Activated CD8-positive, alpha-beta memory T cell treated with anti-CD3 and anti-CD28 coated beads, Interleukin-2, amount 50 U/mL, for 1 hour (primary cell): ENCODE measurements around the gene IL4I1.

Source experiments
- DNase-seq: peaks from one replicate; pipeline ENCODE4 v3.0.0-alpha.2; 2020; ENCODE audit errors: extremely low read depth

The IL4I1 gene

GRCh38 chr19:49924004-49924880 is 27.6 kb upstream of the IL4I1 start:
- DNase-seq, result no peak

DNA sequence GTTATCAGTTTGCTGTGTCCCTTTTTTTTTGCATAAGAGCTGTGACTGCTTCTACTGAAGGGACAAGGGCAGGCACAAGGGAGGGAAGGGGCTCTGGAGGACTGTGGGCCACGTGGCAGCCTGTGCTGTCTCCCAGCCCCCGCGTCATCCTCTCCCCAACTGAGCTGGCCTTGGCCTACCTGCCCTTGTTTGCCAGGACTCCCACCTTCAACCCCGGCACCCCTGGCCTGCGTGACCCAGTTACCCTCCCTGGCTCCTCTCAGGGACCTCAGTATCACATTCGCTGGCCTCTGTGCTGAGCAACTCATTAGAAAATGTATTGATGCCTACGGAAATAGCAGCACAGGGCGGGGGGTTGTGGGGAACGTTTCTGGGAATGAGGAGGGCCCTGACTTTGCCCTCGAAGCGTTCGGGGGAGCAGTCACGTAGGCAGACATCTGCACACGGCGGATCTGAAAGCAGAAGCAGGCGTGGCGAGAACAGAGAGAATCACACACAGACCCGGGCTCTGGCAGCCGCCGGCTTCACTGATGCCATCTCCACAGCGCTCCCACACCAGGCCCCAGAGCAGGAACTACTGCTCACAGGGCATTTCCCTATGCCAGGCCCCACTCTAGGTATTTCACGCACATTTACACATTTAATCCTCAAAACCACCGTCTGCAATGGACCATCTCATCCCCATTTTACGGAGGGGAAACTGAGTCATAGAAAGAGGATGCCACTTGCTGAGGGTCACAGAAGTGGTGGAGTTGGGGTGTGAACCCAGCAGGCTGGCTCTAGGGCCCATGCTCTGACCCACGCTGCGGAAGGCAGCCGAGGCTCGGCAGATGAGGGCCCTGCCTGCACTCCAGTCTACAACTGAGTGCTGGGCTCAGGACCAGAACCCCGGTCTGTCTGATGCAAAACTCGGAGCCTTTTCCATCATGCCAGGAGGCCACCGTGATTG is 26.6 kb upstream of the IL4I1 start:
- DNase-seq, result no peak

- DNase-seq, result no peak
Measured at GRCh38 chr19:49921871-49922795, 25.4 kb upstream of the IL4I1 start.

DNA sequence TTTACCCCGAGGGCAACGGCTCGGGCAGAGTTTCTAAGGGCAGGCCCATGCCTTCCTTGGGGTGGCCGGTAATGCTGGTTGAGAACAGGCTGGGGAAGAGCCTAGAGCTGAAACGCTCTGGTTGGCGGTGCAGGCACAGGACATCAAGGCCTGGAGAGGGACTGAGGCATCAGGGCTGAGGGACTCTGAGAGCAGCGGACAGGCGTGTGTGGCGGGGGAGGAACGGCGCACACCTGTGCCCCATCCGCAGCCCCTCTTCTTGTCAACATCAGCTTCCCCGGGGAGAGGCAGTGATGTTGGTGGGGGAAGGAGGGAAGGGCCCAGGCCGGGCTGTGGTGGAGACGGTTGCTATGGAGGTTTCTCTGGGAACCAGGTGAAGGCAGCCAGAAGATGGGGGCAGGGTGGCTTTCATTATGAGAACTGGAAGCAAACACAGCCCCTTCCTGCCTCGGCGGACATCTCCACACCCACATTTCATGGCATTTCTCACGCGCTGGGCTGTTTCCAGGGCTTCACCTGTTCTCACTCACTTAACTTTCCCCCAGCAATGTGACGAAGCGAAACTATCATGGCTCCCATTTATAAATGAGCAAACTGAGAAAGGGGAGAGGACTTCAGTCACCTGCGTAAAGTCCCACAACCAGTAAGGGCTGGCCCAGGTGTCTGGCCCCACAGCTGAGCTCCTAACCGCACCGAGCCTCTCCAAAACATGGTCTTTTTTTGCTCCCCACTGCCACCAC is 24.1 kb upstream of the IL4I1 start:
- DNase-seq, result no peak

DNA sequence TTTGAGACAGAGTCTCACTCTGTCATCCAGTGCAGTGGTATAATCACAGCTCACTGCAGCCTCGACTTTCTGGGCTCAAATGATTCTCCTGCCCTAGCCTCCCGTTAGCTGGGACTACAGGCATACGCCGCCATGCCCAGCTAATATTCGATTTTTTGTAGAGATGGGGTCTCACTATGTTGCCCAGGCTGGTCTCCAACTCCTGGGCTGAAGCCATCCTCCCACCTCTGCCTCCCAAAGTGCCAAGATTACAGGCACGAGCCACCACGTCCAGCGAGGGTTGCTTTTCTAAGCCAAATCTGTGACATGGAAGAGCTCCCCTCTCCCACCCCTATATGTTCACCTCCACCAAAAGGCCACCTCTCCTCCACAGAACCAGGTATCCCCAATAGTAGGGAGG is 21.4 kb upstream of the IL4I1 start:
- DNase-seq, result no peak

- no peak for DNase-seq
Measured at GRCh38 chr19:49916839-49917733, 20.4 kb upstream of the IL4I1 start.

DNA sequence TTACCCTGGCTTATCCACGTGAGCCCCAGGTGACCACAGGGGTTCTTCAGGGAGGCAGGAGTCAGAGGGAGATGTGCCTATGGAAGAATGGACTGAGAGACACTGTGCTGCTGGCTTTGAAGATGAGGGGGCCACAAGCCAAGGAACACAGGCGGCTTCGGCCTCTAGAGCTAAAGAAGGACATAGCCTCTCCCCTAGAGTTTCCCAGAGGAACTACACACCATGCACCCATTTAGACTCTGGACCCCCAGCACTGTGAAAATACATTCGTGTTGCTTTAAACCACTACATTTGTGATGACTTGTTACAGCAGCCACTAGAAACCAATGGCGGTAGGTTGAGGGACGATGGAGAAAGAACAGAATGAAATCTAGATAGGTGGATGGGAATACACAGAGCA is 18.6 kb upstream of the IL4I1 start:
- no peak for DNase-seq

DNA sequence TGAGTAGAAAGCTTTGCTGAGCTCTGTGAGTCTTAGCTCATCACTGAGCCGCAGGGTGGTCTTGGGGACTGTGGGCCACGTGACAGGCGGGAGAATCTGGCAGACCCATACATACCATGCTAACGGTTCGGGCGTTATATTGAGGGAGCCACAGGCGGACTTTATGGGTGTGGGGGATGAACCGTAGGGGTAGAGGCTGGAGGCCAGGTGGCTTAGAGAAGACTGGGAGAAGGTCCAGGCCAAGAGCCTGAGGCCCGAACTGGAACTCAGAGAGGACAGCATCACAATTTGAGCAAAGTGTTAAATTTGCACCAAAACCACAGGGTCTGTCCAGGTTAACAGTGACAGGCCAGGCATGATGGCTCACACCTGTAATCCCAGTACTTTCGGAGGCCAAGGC is 17.0 kb upstream of the IL4I1 start:
- no peak for DNase-seq

GRCh38 chr19:49912965-49913685 is 16.4 kb upstream of the IL4I1 start:
- no peak for DNase-seq

- no peak for DNase-seq
Measured at GRCh38 chr19:49911381-49912145, 14.9 kb upstream of the IL4I1 start.

DNA sequence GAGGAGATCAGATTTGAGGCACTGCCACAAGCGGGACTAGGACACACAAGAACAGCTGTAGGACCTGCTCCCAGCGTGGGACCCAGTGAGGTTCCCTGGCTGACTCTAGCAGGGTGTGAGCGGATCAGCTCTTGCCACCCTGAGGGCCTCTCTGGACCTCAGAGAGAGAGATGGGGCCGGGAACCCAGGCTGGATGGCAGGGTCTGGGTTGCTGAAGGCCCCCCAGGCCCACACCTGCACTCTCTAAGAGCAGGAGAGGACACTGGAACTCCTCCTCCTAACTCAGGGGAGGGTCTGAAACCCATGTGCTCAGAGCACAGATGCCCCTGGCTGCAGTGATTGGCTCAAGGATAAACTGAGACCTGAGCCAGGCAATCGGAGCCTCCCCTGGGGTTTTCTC is 13.5 kb upstream of the IL4I1 start:
- DNase-seq, result no peak

DNA sequence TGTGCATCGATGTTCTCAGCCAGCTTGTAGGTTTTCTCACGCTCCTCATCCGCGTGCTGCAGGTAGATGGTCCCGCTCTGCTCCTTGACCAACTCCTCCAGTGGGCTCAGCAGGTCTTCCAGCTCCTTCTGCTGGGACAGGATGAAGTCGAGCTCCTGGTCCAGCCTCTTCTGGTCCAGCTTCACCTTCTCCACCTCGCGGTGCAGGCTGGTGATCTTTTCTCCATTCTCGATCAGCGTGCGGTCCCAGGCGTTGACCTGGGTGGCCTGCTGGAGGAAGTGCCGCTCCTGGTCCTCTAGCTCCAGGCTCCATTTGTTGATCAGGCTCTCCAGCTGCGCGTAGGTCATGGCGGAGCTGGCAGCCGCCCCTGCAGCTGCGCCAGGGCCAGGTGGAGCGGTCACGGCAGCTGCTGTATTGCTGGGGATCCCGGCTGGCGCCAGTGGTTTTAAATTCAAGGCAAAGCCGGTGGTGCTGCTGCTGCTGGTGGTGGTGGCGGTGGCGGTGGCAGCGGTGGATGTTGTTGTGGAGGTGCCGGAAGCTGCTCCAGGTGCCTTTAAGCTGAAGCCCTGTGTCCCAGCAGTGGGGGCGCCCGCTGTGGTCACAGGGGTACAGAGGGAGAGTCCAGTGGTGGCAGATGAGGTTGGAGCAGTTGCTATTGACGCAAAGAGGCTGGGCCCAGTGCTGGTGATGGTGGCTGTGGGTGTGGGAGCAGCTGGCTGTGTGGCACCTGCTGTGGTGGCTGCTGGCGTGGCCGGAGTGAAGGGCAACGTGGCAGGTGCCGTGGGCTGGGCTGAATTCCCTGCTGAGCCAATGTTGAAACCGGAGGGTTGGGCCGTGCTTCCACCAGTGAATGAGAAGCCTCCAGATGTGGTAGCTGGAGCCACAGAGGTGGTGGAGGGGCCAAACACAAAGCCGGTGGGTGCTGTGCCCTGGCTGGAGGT is 12.1 kb upstream of the IL4I1 start:
- no peak for DNase-seq

DNA sequence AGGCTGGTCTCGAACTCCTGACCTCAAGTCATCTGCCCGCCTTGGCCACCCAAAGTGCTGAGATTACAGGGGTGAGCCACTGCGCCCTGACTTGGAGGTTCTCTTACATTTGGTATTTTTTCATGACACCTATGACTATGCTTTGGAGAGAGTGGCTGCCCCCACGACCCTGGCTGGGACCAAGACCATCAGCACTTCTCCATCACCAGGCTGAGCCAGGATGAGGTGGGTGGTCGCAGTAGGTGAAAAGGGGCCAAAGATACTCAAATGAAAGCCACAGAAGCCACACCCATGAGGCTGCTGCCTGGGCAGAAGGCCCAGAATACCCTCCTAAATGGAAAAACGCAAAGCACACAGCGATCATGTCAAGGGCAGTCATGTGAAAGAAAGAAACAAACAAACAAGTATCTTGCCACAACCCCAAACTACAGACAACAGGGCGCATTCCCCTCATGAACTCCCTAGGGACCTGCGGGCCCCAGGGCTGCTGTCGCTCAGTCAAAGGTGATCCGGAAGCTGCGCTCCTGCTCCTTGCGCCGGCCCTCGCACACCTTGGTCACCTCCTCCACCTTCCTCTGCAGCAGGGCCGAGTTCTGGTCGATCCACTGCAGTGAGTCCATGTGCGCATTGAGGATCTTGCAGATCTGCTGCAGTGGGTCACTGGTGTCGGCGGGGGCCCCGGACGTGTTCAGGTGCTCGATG is 11.2 kb upstream of the IL4I1 start:
- no peak for DNase-seq

DNA sequence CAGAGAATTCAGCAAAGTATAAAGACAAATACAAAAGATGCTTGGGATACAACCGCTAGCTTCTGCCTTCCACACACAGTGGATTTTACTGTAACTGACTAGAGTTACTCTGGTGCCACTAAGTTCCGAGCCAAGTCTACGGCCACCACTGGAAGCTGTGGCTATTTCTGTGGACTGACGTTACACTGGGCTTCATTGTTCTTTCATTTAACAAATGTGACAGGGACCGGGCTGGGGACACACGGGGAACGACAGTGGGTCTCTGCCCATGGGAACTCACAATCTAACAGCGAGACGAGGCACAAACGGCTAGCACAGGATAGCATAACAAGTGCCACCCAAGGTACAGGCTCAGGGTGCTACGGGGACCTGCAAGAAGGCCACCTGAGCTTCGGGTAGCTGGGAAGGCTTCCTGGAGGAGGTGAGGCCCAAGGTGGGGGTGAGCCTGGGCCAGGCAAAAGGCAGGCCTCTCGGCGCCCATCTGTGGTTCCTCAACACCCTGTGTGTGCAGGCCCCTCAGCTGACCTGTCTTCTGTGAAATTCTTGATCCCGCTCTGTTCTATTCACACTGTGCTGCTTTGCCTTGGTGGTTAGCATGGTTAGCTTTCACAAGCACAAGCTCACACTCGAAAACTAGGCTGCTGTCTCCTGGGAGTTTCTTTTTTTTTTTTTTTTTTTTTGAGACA is 10.3 kb upstream of the IL4I1 start:
- DNase-seq, result no peak

- DNase-seq, result no peak
Measured at GRCh38 chr19:49904136-49904535, 7.4 kb upstream of the IL4I1 start.
